ENCODE results near the gene DOCK8.

DOCK8 gene

GRCh38 chr9:296411-296810 is 81.7 kb downstream of the DOCK8 start:
- Histone ChIP-seq H3K79me2 (ENCODE audit: insufficient read depth, low read depth) (no peaks in the 10 kb centered on the region), H3K27ac (no peak overlapping the region), H2AFZ (ENCODE audit: low read depth) (no peak overlapping the region), H4K20me1 (ENCODE audit: insufficient read depth) (no peaks in the 10 kb centered on the region), H3K9ac (no peak overlapping the region), H3K4me2 (no peak overlapping the region), H3K4me3 (IDR thresholded peaks at IDR 0.05; ENCODE audit: insufficient read depth, low read depth, low read length) (no peak overlapping the region), H3K4me1 (ENCODE audit: low read depth, poor library complexity, severe bottlenecking) (no peaks in the 10 kb centered on the region), H3K36me3 (ENCODE audit: insufficient read depth) (no peaks in the 10 kb centered on the region), H3K27me3 (ENCODE audit: insufficient read depth, low read depth) (no peaks in the 10 kb centered on the region)
- TF ChIP-seq CTCF (conservative IDR thresholded peaks at IDR 0.05; ENCODE audit: low read depth, low read length), result no peak

- no peaks in the 10 kb centered on the region for H3K36me3 ChIP-seq (ENCODE audit: insufficient read depth)
- no peak overlapping the region for H3K27ac ChIP-seq
- H2AFZ ChIP-seq (ENCODE audit: low read depth), result no peak overlapping the region
- no peaks in the 10 kb centered on the region for H3K4me1 ChIP-seq (ENCODE audit: low read depth, poor library complexity, severe bottlenecking)
- no peak overlapping the region for H3K4me2 ChIP-seq
- H3K4me3 ChIP-seq (IDR thresholded peaks at IDR 0.05; ENCODE audit: insufficient read depth, low read depth, low read length), result no peak overlapping the region
- H4K20me1 ChIP-seq (ENCODE audit: insufficient read depth), result no peaks in the 10 kb centered on the region
- no peaks in the 10 kb centered on the region for H3K79me2 ChIP-seq (ENCODE audit: insufficient read depth, low read depth)
- H3K9ac ChIP-seq, result no peak overlapping the region
- H3K27me3 ChIP-seq (ENCODE audit: insufficient read depth, low read depth), result no peaks in the 10 kb centered on the region
- no peak for TF ChIP-seq CTCF (conservative IDR thresholded peaks at IDR 0.05; ENCODE audit: low read depth, low read length)
Observed at GRCh38 chr9:297104-297972, 82.7 kb downstream of the DOCK8 start.

- H3K4me1 ChIP-seq (ENCODE audit: low read depth, poor library complexity, severe bottlenecking), result no peaks in the 10 kb centered on the region
- H3K4me2 ChIP-seq, result no peak overlapping the region
- H3K4me3 ChIP-seq (IDR thresholded peaks at IDR 0.05; ENCODE audit: insufficient read depth, low read depth, low read length), result no peak overlapping the region
- no peak for TF ChIP-seq CTCF (conservative IDR thresholded peaks at IDR 0.05; ENCODE audit: low read depth, low read length)
- H3K27me3 ChIP-seq (ENCODE audit: insufficient read depth, low read depth), result no peaks in the 10 kb centered on the region
- no peak overlapping the region for H2AFZ ChIP-seq (ENCODE audit: low read depth)
- no peaks in the 10 kb centered on the region for H3K79me2 ChIP-seq (ENCODE audit: insufficient read depth, low read depth)
- H4K20me1 ChIP-seq (ENCODE audit: insufficient read depth), result no peaks in the 10 kb centered on the region
- no peak overlapping the region for H3K9ac ChIP-seq
- H3K36me3 ChIP-seq (ENCODE audit: insufficient read depth), result no peaks in the 10 kb centered on the region
- no peak overlapping the region for H3K27ac ChIP-seq
Observed at GRCh38 chr9:303502-303901, 88.8 kb downstream of the DOCK8 start.

GRCh38 chr9:304106-304505 is 89.4 kb downstream of the DOCK8 start:
- H3K4me3 ChIP-seq (IDR thresholded peaks at IDR 0.05; ENCODE audit: insufficient read depth, low read depth, low read length), result no peak overlapping the region

More at GRCh38 chr9:304106-304505, 89.4 kb downstream of the DOCK8 start:
- Histone ChIP-seq H2AFZ (ENCODE audit: low read depth) (no peak overlapping the region), H3K27ac (no peak overlapping the region), H3K4me1 (ENCODE audit: low read depth, poor library complexity, severe bottlenecking) (no peaks in the 10 kb centered on the region), H4K20me1 (ENCODE audit: insufficient read depth) (no peaks in the 10 kb centered on the region), H3K27me3 (ENCODE audit: insufficient read depth, low read depth) (no peaks in the 10 kb centered on the region), H3K79me2 (ENCODE audit: insufficient read depth, low read depth) (no peaks in the 10 kb centered on the region), H3K36me3 (ENCODE audit: insufficient read depth) (no peaks in the 10 kb centered on the region), H3K9ac (no peak overlapping the region), H3K4me2 (no peak overlapping the region)
- no peak for TF ChIP-seq CTCF (conservative IDR thresholded peaks at IDR 0.05; ENCODE audit: low read depth, low read length)
